T-helper 2 cell treated with Interferon-gamma antibody and Interleukin-4, amounts not matched to agents 100 ng/mL and 5 ng/mL, for 36 hours (primary cell): ENCODE measurements around the gene ARF3. TPM values are rescaled to one million over a fixed set of nuclear protein-coding genes. Genes with fewer than 3 reads are reported as not detected.

ENCODE experiments used
- intact Hi-C: fragments of 100-400 bp; cut with micrococcal nuclease; formaldehyde crosslinking; loops from one replicate; pipeline ENCODE4 v1.15.1; 2023
- total RNA-seq: library from RNA; stranded (reverse); gene quantifications from 2 replicates; pipeline ENCODE4 v1.2.3, GENCODE V29; 2022

The ARF3 gene
- total RNA-seq, 1 donor from 2014 or later = 126 TPM

GRCh38 chr12:48968467-48968866 is 11.2 kb upstream of the ARF3 start:
- intact Hi-C loops = no loop called here

DNA sequence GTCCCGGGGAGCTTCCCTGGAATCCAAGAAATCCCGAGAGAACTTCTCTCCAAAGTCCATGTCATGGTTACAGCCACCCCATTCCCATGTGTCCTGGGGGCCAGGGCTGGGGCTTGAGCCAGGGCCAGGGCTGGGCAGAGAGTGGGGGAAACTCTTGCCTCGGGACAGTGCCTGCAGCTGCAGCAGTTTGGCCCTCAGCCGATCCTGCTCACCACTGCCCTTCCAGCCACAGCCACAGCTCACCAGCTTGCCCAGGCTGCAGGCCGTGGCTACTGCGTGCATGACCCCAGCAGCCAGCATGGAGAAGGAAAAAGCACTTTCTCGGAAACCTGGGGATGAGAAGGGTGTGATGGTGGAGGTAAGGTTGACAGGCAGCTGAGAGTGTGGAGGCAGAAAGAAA is 10.7 kb upstream of the ARF3 start:
- intact Hi-C loops = no loop called here

DNA sequence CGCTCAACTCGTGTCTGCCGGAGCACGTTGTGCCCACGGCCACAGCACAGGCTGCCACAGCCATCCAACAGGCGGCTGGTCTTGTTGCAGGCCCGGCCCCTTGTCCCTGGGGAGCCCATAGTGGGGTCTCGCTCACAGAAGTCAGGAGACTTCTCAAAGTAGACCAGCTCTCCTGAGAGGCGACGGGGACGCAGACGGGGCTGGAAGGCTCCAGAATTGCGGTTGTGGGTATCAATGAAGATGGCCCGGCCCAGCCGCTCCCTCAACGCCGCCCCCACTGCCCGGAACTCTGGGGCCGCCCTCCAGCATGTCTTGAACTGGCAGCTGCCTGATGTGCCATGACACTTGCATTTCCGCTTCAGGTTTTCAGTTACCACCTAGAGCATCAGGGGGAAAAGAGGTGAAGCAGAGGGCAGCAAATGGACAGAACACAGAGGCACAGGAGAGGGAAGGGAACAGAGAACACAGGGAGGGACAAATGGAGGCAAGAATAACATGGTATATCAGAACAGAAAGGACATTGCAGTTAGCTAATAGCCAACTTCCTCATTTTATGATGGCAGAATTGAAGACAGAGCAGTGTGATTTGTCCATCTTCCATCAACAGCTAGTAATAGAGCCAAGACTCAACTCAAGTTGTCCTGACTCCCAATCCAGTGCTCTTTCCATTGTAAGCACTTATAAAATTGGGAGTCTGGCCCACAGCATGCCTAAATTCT is 9.0 kb upstream of the ARF3 start:
- intact Hi-C loops = no loop called here

DNA sequence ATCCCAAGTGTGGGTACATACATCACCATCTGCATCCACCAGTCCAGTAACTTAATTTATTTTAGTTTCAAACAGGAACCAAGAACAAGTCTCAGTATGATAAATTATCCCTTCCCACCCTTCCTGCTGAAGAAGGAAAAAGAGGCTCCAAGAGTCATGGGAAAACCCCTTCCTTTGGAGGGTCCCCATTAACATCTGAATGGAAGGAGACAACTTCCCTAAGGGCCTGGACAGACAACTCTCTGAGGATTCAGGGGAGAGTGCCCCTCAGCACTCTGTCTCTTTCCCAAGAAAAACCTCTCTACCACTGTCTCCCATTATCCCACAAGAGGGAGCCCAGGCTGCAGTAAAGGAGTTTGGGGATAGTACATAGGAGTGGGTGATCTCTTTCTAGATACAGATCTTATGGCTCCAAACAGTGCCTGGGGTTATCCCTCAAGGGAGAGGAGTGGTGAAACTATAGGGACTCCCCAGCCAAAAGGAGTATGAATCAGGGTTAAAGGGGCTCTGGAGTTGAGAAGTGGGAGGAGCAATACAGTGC is 8.1 kb upstream of the ARF3 start:
- intact Hi-C loops = no loop called here

GRCh38 chr12:48961801-48962200 is 4.5 kb upstream of the ARF3 start:
- intact Hi-C loops = no loop called here

- intact Hi-C loops = no loop called here
These were observed 4.0 kb upstream of the ARF3 start for GRCh38 chr12:48961331-48961730.

DNA sequence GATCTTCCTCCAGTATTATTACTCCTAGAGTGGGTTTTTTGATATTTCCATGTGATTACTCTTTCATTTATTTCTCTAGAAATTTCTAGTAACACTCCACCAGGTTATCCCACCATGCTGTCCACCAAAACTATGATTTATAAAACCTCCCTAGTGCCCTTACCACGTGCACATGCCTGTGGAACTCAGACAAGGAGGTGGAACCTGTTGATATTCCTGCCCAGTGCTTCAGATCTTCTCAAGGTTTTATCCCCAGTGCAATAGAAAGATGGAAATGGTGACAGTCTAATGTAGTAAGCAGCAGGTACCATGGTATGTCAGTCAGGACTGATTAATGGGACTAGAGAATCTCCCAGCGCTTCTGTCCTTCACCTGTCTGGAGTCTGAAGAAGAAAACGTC is 3.5 kb upstream of the ARF3 start:
- intact Hi-C loops = no loop called here

DNA sequence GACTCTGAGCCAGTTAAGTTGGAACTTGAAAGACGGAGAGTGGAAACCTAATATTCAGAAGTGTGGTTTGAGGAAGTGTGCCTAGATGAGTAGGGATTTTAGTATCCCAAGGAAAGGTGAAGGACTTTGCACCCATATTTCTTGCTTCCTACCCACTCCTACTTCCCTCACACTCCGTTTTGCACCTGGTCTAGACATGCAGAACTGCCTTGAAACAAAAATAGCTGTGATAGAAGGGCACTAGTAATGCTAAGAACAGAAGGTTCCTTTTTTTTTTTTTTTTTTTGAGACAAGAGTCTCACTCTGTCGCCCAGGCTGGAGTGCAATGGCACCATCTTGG is 732 bp upstream of the ARF3 start:
- intact Hi-C loops = no loop called here

- intact Hi-C loops = loop anchor here (2.0 kb wide), 1 partner anchor 14 kb away; the partner anchor contains the start of gene WNT10B
These were observed 777 bp downstream of the ARF3 start for GRCh38 chr12:48956279-48957140.

DNA sequence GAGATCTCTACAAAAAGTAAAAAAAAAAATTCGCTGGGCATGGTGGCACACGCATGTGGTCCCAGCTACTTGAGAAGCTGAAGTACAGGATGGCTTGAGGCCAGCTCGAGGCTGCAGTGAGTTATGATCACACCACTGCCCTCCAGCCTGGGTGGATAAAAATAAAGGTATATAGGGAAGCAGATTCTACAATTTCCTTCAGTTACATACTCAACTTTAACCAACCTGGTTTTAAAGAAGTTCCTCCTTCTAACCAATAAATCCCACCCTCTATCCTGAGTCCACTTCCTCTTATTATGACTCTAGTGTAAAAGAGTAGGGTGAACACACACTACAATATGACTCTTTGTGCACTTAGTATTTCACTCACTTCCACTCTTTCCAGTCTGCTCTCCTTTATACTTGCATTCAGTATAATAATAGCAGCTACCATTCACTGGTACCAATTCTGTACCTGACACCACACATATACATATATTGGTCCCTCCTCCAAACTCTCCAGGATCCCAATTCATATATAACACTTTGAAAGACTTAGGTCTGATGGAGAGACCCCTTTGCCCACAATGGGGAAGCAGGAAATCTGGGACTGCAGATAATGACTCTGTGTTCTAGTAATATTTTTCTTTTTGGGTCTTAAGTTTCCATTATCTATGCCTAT is 2.3 kb downstream of the ARF3 start:
- intact Hi-C loops = no loop called here

DNA sequence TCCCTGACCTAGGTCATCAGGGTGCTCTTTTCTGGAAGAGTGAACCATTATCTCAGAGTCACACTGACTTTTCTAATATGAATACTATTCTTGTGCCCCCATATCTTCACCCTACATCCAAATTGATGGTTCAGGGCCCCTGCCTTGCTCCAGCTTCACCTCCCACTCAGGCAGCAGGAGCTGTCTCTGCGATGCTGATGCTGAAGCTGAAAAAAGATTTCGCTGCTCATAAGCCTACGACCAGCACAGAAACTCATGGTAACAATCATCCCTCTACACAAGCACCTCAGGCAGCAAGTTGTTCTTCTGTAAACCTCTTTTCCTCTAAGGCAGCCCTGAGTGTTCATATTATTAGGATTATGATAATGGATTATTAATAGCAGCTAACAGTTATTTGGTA is 3.2 kb downstream of the ARF3 start:
- intact Hi-C loops = no loop called here

DNA sequence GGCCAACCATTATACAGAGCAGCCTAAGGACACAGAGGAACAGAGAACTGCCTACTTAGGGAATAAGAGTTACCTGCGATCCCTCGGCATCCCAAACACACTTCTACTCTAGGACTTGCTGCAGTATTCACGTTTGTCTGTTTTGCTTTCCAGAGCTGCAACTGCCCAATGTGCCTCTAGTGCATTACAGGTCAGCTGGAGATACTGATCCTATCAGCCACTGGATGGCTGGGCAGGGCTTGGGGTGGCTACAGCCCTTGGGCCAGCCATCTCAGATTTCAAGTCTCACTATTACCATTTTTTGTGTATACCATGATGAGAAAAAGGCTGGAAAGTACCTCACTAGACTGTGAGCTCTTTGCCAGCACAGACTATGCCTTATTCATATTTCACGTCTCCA is 4.6 kb downstream of the ARF3 start:
- intact Hi-C loops = no loop called here

- intact Hi-C loops = no loop called here
These were observed 9.6 kb downstream of the ARF3 start for GRCh38 chr12:48947727-48948126.

DNA sequence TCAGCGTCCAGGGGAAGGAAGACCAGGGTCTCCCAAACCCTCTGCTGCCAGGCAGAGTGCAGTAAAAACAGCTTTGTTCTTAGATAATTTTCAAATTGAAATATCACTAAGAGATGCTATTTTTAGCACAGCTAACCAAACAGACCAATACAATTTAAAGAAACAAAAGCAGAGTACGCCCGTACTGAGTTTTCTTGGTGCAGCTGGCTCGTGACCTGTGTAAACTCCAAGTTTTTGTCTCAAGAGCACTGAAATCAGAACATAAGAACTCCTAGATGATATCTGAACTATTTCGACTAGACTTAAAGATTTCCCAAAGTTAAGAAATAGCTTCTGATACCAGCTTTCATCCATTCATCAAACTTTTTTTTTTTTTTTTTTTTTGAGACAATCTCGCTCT is 10.3 kb downstream of the ARF3 start:
- intact Hi-C loops = no loop called here

GRCh38 chr12:48946205-48946604 is 11.1 kb downstream of the ARF3 start:
- intact Hi-C loops = no loop called here

DNA sequence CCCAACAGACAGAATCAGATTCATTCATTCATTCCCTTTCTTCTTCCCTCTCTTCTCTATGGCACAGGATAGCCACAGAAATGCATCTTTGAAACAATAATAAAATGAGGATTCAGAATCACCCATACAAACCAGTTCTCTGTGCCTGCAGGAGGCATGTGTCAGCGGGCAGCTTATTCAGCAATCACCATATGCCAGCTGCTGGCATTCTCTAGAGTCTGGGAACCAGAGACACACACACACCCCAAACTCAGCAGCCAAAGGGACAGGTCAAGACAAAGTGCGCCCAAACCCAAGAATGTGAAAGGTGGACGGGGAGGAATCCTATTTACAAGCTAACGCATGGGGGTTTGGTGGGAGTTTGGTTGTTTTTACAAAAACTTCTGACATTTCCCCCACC is 14.1 kb downstream of the ARF3 start:
- intact Hi-C loops = no loop called here

DNA sequence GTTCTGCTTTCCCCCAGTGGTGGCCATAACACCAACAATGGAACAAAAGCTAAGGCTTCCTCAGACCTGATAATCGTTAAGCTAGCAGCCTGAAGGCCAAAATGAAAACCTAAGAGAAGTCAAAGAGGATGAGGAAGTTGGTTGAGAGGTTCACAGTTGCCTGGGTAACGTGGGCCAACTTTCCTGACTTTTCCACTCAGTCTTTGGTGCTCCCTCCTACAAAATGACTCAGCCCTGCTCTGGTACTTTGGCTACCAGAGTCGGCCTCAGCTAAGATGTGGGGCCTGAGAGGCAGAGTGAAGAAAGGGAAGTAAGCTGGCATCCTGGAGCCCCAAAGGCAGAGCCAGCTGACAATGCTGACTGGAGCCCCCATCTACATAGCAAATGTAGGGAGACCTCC is 17.1 kb downstream of the ARF3 start:
- intact Hi-C loops = no loop called here

- intact Hi-C loops = no loop called here
These were observed 18.5 kb downstream of the ARF3 start for GRCh38 chr12:48938805-48939204.

- intact Hi-C loops = no loop called here
These were observed 20.1 kb downstream of the ARF3 start for GRCh38 chr12:48937170-48937569.

- intact Hi-C loops = loop anchor here (1.0 kb wide), 2 partner anchors 32 to 83 kb away; a partner anchor contains a TSS
These were observed 20.8 kb downstream of the ARF3 start for GRCh38 chr12:48936379-48936979.

DNA sequence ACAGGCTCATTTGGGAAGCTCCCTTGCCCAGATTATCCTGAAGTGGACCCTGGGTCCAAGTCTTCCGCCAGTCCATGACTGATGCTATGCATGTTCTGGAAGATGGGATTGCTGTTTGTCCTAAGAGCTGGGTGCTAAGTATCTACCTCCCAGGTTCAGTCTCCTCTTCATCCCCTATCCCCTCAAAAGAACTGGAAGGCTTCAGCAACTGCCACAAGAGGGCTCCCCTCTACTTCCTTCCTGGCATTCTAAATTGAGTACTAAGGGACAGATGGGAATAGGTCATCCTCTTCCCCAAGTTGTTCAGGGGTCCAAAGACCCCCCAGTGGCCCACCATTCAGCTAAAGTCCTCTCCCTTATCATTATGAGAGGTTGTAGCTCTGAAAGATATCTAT is 23.0 kb downstream of the ARF3 start:
- intact Hi-C loops = no loop called here
